Keratinocyte (primary cell): ENCODE measurements around the gene FEM1B. TPM values are rescaled to one million over a fixed set of nuclear protein-coding genes. Genes with fewer than 3 reads are reported as not detected.

Experiments used
- DNase-seq: peaks from one replicate; pipeline ENCODE4 v3.0.0-alpha.2; 2011; ENCODE audit warnings: low read depth, missing footprints, low spot score
- FAIRE-seq: peaks from 2 replicates; lab custom pipeline; 2011; peaks lifted over from hg19 to GRCh38; lab: Jason Lieb, UNC
- H2AFZ ChIP-seq: 2 replicates; pipeline ENCODE4 v1.6.0; 2012; ENCODE audit warnings: low read length, control low read depth, inconsistent platforms; ENCODE audit not compliant: control insufficient read depth
- H3K27ac ChIP-seq: 2 replicates; pipeline ENCODE4 v1.5.1; 2011; ENCODE audit warnings: low read length; ENCODE audit not compliant: control insufficient read depth, insufficient read depth
- H3K27me3 ChIP-seq: 3 replicates; pipeline ENCODE4 v1.6.0; 2011; ENCODE audit warnings: low read length; ENCODE audit not compliant: control insufficient read depth, insufficient read depth; ENCODE audit errors: extremely low read depth
- H3K36me3 ChIP-seq, 2 experiments: 2 replicates in 1 of 2; 3 replicates in 1 of 2; pipeline ENCODE4 v1.5.1; 2011; ENCODE audit warnings: low read length in 2 of 2, mild to moderate bottlenecking in 1 of 2; ENCODE audit not compliant: control insufficient read depth in 2 of 2, insufficient read depth in 2 of 2; ENCODE audit errors: extremely low read depth in 1 of 2
- H3K4me1 ChIP-seq: 3 replicates; pipeline ENCODE4 v1.5.1; 2011; ENCODE audit warnings: low read length; ENCODE audit not compliant: control insufficient read depth, insufficient read depth; ENCODE audit errors: extremely low read depth
- H3K4me2 ChIP-seq: 3 replicates; pipeline ENCODE4 v1.6.0; 2011; ENCODE audit warnings: low read depth, low read length; ENCODE audit not compliant: control insufficient read depth, insufficient read depth; ENCODE audit errors: extremely low read depth
- H3K4me3 ChIP-seq, 3 experiments: fragments of 200-600 bp in 1 of 3; sonication (generic) in 1 of 3; 2 replicates in 2 of 3; 3 replicates in 1 of 3; pipeline ENCODE4 v1.5.1; 2011 to 2016; ENCODE audit warnings: low read length in 3 of 3, mild to moderate bottlenecking in 3 of 3, control low read depth in 2 of 3, inconsistent platforms in 1 of 3, low read depth in 1 of 3, mixed read lengths in 1 of 3, mixed run types in 1 of 3, moderate library complexity in 1 of 3; ENCODE audit not compliant: control insufficient read depth in 2 of 3, insufficient read depth in 2 of 3; ENCODE audit errors: extremely low read depth in 1 of 3
- H3K79me2 ChIP-seq: 2 replicates; pipeline ENCODE4 v1.6.0; 2012; ENCODE audit warnings: low read length; ENCODE audit not compliant: control insufficient read depth, insufficient read depth
- H3K9ac ChIP-seq: 3 replicates; pipeline ENCODE4 v1.6.0; 2011; ENCODE audit warnings: low read length; ENCODE audit not compliant: control insufficient read depth, insufficient read depth; ENCODE audit errors: extremely low read depth
- H3K9me1 ChIP-seq: 3 replicates; pipeline ENCODE4 v1.6.0; 2011; ENCODE audit warnings: low read length; ENCODE audit not compliant: control insufficient read depth, insufficient read depth; ENCODE audit errors: extremely low read depth
- H3K9me3 ChIP-seq: 2 replicates; pipeline ENCODE4 v1.5.1; 2012; ENCODE audit warnings: low read depth, low read length; ENCODE audit not compliant: control insufficient read depth
- H4K20me1 ChIP-seq: 3 replicates; pipeline ENCODE4 v1.6.0; 2011; ENCODE audit warnings: low read length; ENCODE audit not compliant: control insufficient read depth, insufficient read depth; ENCODE audit errors: extremely low read depth
- CTCF ChIP-seq, 3 experiments: IDR thresholded peaks in 1 of 3; conservative IDR thresholded peaks in 1 of 3; optimal IDR thresholded peaks in 1 of 3; 2 replicates in 2 of 3; 3 replicates in 1 of 3; pipeline versions ENCODE3 to v1.5.1; 2011; ENCODE audit warnings: low read length in 3 of 3, mild to moderate bottlenecking in 3 of 3, moderate library complexity in 2 of 3, control low read depth in 1 of 3, inconsistent platforms in 1 of 3; ENCODE audit not compliant: insufficient read depth in 2 of 3; ENCODE audit errors: extremely low read depth in 1 of 3
- EZH2 ChIP-seq: IDR thresholded peaks from one replicate; pipeline ENCODE4 v1.6.1; 2012; ENCODE audit warnings: inconsistent platforms, mild to moderate bottlenecking, low read length, moderate library complexity
- dilution Hi-C: fragments of 300-500 bp; cut with MboI; formaldehyde crosslinking; loops from one replicate; pipeline ENCODE4 v1.7.0; 2020; ENCODE audit warnings: low sequenced_read_pairs; ENCODE audit not compliant: extremely low pct_ligation_motif_present
- polyA plus RNA-seq, 5 experiments: library from polyadenylated mRNA; depleted of rRNA in 3 of 5; stranded (reverse) in 3 of 5; stranded (forward) in 1 of 5; unstranded in 1 of 5; fragments of >200 nt; gene quantifications; 1 replicate in 1 of 5; 2 replicates in 3 of 5; 3 replicates in 1 of 5; pipeline versions ENCODE4 v1.2.1 to v1.2.3, GENCODE V29; 2011 to 2012; ENCODE audit warnings: missing spikeins in 2 of 5, low read depth in 1 of 5, low replicate concordance in 1 of 5

Gene FEM1B
- polyA plus RNA-seq, 1 donor (not counting 4 experiments of a cell fraction or from before 2014, with no cell fraction given), result 92.6 TPM

GRCh38 chr15:68278345-68278594 lies 725 bp downstream of the FEM1B start:
- H3K36me3 ChIP-seq, result peaks cover 0 to 4% of the 10 kb centered on the region in 2 experiments
- H4K20me1 ChIP-seq, result peaks cover 10% of the 10 kb centered on the region
- H3K9ac ChIP-seq, result peak overlapping the region; percentile 88
- no peak for TF ChIP-seq EZH2
- peak in 2 of 3 experiments; percentile 19 to 33 for TF ChIP-seq CTCF (optimal IDR thresholded peaks at IDR 0.05 in 1 of 3, IDR thresholded peaks at IDR 0.05 in 1 of 3, conservative IDR thresholded peaks at IDR 0.05 in 1 of 3; ENCODE audit: extremely low read depth in 1 of 3, insufficient read depth in 2 of 3, low read length in 3 of 3)
- H3K27ac ChIP-seq, result peak overlapping the region; percentile 96
- H3K4me3 ChIP-seq, result peak overlapping the region; percentile 88 to 95 (median 92)
- no peak overlapping the region for H2AFZ ChIP-seq
- H3K27me3 ChIP-seq, result no peaks in the 10 kb centered on the region
- dilution Hi-C loops, result no loop called here
- H3K4me1 ChIP-seq, result peaks cover 38% of the 10 kb centered on the region
- no peak for DNase-seq
- peak overlapping the region; percentile 90 for H3K4me2 ChIP-seq
- H3K9me3 ChIP-seq, result no peaks in the 10 kb centered on the region
- H3K9me1 ChIP-seq, result no peaks in the 10 kb centered on the region
- FAIRE-seq, result no peak
- peaks cover 54% of the 10 kb centered on the region for H3K79me2 ChIP-seq

GRCh38 chr15:68278595-68279405 lies 1.3 kb downstream of the FEM1B start:
- DNase-seq (no peak), FAIRE-seq (no peak)
- Histone ChIP-seq H2AFZ (no peak overlapping the region), H3K9me3 (no peaks in the 10 kb centered on the region), H3K4me1 (peaks cover 33% of the 10 kb centered on the region), H3K27ac (peak overlapping the region; percentile 96), H4K20me1 (peaks cover 10% of the 10 kb centered on the region), H3K4me3 (peak overlapping the region; percentile 88 to 95 (median 92)), H3K4me2 (peak overlapping the region; percentile 90), H3K9me1 (no peaks in the 10 kb centered on the region), H3K9ac (peak overlapping the region; percentile 88), H3K79me2 (peaks cover 60% of the 10 kb centered on the region), H3K27me3 (no peaks in the 10 kb centered on the region), H3K36me3 (peaks cover 0 to 4% of the 10 kb centered on the region in 2 experiments)
- TF ChIP-seq CTCF (optimal IDR thresholded peaks at IDR 0.05 in 1 of 3, IDR thresholded peaks at IDR 0.05 in 1 of 3, conservative IDR thresholded peaks at IDR 0.05 in 1 of 3; ENCODE audit: extremely low read depth in 1 of 3, insufficient read depth in 2 of 3, low read length in 3 of 3) (no peak), EZH2 (no peak)
- dilution Hi-C loops, result no loop called here
